ENCODE data around the gene C1S.

- no peak for TF ChIP-seq CTCF (IDR thresholded peaks at IDR 0.05)
- TF ChIP-seq POLR2A (IDR thresholded peaks at IDR 0.05), result no peak
These were observed 20.5 kb downstream of the C1S start for GRCh38 chr12:7081037-7081436.

Measured in adrenal gland (tissue), 5 donors.